Activated T-cell treated with anti-CD3 and anti-CD28 coated beads for 1 hour (primary cell): ENCODE data around the gene BACE2.

ENCODE experiments used
- DNase-seq: peaks from one replicate; pipeline ENCODE4 v3.0.0-alpha.2; 2020; ENCODE audit warnings: low read depth

BACE2 gene

DNA sequence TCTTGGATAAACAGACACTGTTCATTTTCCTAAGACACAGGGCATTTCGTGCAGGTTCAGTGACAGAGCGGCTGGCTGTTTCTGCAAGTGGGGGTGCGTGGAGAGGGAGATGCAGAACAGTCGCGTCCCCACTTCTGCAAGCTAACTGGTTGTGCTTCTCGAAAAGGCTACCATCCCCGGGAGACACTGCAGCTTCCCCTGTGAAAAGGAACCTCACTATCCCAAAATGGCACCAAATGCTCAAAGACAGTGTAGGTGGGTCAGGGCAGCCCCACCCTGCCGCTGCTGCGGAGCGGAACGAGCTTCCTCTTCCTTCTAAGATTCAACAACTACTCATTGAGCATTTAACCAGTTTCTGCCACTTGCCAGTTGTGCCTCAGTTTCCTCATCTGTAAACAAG, 19.2 kb upstream of the BACE2 start:
- no peak for DNase-seq

DNA sequence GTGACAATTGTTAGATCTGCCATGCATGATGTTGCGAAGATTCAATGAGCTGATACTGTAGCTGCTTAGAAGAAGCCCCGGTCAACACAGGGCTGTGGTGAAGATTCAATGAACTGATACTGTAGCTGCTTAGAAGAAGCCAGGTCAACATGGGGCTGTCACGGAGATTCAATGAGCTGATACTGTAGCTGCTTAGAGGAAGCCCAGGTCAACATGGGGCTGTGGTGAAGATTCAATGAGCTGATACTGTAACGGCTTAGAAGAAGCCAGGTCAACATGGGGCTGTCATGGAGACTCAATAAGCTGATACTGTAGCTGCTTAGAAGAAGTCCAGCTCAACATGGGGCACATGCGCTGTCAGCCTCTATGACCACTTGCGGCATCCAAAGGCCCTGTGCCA, 18.8 kb upstream of the BACE2 start:
- no peak for DNase-seq

GRCh38 chr21:41152147-41152546, 15.8 kb upstream of the BACE2 start:
- DNase-seq: no peak

DNA sequence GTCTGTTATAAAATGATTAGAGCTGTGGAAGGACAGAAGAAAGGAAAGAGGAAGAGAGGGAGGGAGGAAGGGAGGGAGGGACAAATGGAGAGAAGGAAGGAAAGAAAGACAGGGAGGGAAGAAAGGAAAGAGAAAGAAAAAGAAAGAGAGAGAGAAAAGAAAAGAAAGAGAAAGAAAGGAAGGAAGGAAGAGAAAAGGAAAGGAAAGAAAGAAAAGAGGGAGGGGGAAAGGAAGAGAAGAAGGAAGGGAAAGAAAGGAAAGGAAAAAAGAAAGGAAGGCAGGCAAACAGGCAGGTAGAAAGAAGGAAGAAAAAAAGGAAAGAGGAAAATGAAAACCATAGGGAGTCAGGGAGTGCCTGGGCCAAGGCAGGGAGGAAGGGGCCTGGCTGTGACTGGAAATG, 14.5 kb upstream of the BACE2 start:
- no peak for DNase-seq

GRCh38 chr21:41156142-41156541, 11.8 kb upstream of the BACE2 start:
- no peak for DNase-seq

DNA sequence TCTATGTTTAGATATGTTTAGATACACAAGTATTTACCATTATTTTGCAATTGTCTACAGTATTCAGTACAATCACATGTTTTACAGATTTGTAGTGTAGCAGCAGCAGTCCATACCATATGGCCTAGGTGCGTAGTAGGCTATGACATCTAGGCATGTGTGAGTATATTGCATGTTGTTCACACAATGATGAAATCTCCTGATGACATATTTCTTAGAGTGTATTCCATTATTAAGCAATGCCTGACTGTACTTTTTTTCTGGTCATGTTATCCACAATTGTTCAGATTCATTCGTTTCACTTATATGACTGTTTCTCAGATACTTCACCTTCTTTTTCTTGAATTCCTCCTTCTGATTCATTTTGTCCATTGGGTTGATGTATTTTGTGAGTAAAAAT, 9.9 kb upstream of the BACE2 start:
- DNase-seq: no peak

- no peak for DNase-seq
These were observed 7.9 kb upstream of the BACE2 start for GRCh38 chr21:41160036-41160435.

- no peak for DNase-seq
These were observed 6.5 kb upstream of the BACE2 start for GRCh38 chr21:41161428-41161827.

- DNase-seq: no peak
These were observed 5.9 kb upstream of the BACE2 start for GRCh38 chr21:41162096-41162495.

- no peak for DNase-seq
These were observed 4.9 kb upstream of the BACE2 start for GRCh38 chr21:41163091-41163490.

GRCh38 chr21:41164052-41164451, 3.9 kb upstream of the BACE2 start:
- no peak for DNase-seq

DNA sequence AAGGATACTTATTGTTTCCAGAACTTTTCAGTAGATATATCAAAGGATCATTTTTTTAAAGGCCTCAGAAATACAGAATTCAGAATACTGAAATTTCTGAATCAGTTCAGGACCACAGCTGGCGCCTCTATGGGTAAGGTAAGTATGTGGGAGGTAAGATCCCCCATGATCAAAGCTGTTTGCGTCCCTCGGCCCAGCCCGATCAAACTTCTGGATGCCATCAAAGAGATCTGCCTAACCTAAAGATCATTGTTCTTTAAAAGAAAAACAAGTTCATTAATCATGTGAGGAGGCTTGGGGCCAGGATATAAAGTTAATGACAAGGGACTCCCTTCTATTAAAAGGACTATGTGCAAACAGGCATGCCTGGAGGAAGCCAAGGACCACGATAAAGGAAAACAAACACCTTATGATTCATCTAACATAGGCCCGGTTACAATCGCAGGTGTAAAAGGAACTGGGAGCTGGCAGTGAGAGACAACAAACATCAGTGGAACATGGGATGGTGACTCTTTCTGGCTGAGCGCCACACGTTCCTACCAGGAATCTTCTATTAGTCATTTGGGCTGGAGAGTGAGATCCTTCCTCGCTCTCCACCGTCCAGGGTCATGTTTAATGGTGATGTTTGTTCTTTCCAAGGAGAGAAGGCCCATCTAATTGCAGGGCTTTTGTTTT, 2.8 kb upstream of the BACE2 start:
- DNase-seq: no peak

DNA sequence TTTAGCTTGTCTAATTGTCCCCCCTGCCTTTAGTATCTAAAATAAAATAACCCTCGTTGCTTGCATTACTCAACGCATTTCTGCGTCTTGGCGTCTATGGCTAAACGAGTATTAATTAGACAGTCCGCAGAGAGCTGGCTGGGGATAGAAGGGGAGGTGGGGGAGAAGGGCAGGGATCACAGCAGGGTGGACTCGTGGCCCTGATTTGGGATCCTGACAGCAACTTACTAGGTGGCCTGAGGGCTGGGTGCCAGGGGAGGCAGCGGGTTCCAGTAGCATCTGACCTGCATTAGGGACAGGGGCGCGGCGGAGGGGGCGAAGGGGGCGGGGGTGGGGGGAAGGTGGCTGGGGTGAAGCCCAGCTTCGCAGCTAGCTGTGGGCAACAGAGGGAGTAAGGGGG, 1.1 kb upstream of the BACE2 start:
- DNase-seq: no peak

DNA sequence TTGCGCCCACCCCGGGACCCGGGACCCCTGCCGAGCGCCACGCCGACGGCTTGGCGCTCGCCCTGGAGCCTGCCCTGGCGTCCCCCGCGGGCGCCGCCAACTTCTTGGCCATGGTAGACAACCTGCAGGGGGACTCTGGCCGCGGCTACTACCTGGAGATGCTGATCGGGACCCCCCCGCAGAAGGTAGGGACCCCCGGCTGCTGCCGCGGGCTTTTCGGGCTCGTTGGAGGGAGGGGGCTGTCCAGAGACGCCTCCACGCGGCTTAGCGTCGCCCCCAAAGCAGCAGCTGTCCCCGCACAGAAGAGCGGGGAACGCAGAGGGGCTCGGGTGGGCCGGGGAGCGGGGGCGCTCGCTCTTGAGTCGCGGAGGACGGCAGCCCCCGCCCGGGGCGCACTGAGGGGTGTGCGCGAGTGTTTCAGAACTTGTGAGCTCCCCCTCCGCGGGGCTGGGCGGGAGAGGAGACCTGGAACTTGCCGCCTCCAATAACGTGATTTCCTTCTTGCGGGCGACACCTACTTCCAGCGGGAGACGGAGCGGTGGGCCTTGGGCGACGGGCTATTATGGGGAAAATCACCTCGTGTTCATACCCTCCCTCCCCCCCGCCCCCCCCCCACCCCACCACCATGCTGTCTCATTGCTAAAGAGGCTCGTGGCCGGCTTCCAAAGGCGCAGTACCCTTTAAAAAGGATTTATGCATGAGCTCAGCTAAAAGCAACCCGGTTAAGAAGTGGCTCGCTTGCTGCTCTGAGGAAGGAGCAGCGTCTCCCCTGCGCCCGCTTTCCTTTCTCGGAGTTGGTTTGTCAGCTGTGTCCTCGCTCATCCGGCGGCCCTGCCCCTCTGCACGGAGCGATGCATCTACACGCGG, 664 bp downstream of the BACE2 start:
- no peak for DNase-seq

- DNase-seq: no peak
These were observed 1.3 kb downstream of the BACE2 start for GRCh38 chr21:41169258-41169576.

DNA sequence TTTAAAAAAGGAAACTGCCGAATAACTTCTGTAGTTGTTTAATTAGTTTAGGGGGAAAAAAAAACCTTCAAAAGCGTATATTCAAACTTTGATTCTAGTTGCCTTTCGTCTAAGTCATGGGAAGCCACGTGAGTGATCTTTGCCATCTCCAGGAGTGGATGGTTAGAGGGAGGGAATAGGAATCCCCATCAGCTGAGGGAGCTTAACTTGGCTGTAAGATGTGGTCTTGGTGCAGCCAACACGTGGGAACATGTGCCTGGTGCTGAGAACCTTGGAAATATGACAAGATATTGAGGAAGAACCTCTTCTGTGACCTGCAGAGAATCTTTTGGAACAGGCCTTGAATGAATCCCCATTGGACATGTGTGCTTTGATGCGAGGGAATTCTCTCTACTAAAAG, 1.7 kb downstream of the BACE2 start:
- no peak for DNase-seq

DNA sequence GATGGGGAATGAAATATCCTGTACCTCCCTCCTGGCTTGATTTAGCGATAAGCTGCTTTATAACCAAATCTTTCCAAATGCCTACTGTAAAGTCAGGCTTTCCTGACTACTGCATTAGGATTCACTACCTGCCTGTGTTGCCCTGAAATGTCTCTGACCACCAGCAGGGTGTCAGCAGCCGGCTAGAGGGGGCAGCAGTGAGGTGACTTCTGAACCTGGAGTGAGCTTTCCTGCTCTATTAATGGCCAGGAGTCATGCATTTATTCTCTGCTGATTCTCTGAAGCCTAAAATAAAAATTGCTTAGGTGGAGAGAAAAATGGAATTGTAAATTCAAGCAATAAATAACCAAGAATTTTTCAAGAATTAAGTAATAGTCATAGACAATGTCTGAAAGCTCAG, 2.5 kb downstream of the BACE2 start:
- DNase-seq: no peak

GRCh38 chr21:41170859-41171609, 3.1 kb downstream of the BACE2 start:
- no peak for DNase-seq

DNA sequence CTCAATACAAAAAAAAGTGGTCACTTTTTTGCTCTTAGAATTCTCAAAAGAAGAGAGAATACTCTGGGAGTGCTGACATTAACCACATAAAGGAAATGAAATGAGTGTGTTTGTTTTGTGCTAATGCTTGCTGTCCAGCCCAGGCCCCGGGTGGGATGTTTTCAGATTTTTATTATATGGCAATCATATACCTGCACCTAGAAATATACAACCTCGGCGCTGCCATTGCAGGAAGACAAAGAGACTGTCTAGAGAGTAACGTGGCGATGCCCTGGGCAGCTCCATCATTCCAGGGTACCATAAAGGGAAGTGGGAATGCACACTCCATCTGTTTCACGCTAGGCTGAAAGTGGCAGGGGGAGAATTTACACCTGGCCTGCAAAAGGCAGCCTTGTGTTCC, 7.1 kb downstream of the BACE2 start:
- DNase-seq: no peak

DNA sequence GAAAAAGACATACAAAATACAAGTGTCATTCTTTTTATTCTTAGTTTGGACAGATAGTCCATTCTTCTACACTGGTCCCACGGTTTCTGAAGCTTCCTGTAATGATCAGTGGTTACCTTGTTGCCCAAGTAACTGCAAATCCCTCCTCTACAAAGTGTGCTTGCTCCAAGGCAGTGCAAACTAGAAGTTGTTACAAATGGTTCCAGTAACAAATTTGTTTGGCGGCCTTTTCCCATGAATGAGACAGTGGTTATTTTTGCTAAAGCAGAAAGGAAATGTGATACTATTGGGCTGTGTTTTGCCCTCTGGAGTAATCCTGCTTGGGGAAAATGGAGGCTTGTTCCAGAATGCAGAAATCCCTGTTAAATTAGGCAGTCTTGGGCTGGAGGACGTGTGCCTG, 8.9 kb downstream of the BACE2 start:
- no peak for DNase-seq

GRCh38 chr21:41180752-41181151, 12.8 kb downstream of the BACE2 start:
- DNase-seq: no peak

- DNase-seq: no peak
These were observed 14.6 kb downstream of the BACE2 start for GRCh38 chr21:41182547-41182946.

GRCh38 chr21:41183575-41183974, 15.6 kb downstream of the BACE2 start:
- DNase-seq: no peak
